Measurements from ENCODE around the gene ARHGEF2.
"Not testable (repeated sequence)": the region's sequence is repeated elsewhere in the genome, so short reads cannot be mapped to it uniquely, and the experiment has no call there.

ARHGEF2 gene

DNA sequence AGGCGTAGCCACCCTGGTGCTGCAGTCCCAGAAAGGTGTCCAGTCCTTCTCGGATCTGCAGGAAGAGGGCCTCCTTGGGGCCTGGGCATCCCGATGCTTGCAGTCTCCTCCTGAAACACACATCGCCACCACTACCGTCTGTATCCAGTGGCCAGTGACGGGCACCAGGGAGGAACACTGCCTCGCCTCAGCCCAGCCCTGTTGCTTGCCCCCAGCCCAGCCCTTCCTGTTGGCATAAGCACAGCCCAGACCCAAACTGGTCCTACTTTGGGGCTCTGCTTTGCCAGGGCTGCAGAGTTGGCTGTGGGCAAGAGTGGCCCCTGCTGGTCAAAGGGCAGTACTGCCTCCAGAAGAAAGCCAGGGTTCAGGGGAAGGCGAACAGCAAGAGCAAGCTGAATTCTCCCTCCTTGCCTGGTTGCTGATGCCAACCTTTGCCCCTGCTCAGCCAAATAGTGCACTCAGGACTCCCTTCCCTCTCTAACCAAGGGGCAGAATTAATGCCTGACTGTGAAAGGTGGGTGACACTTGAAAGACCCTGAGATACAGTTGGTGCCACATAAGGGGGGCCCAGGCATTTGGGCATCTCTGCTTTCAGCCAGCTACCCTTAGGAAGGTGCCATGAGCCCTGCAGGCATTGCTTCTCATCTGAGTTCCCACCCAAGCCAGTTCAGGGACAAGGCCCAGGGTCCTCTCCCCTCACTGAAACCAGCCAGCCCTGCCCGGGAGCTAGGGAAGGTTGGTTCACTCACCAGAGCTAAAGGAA lies 11.1 kb upstream of the ARHGEF2 start:
- DNase-seq: peak; percentile 72

DNA sequence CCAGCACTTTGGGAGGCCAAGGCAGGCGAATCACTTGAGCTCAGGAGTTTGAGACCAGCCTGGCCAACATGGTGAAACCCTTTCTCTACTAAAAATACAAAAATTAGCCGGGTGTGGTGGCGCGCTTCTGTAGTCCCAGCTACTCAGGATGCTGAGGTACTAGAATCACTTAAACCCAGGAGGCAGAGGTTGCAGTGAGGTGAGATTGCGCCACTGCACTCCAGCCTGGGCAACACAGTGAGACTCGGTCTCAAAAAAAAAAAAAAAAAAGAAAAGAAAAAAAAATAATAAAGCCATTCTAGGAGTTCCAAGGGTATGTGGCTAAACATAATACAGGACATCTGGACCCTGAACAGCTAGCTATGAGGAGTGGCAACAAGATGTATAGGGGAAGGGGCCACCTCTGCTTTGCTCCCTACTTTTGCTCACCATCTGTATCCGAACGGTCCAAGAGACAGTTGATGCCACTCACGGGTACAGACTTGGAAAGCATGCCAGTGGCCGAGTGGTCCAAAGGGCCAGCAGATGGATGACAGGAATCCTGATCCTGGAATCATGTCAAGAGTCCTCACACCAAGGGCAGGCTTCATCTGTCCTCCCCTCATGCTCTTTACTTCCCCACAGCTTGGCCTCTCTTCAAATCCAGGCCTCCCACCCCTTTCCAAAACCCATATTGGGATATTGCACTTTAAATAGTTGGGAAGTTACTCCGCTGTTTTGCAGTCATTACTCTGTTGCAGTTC lies 6.7 kb upstream of the ARHGEF2 start:
- DNase-seq: not testable (repeated sequence)

DNA sequence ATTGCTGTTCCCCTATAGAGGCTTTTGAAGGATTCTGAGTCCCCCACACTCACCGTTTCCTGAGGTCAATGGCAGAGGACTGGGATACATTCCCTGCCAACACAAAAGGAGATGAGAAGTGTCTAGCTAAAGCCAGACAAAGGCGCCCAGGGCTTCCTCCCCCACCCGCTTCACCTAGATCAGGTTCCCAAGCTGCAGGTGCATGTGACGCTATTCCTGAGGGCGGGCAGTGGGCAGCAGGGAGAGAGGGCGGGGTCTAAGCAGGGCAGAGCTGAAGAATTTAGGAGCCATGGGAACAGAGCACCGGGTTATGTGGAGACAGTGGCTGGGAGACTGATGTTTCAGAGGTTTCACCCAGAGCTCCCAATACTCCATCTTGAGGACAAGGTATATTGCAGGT lies 6.0 kb upstream of the ARHGEF2 start:
- no peak for DNase-seq

DNA sequence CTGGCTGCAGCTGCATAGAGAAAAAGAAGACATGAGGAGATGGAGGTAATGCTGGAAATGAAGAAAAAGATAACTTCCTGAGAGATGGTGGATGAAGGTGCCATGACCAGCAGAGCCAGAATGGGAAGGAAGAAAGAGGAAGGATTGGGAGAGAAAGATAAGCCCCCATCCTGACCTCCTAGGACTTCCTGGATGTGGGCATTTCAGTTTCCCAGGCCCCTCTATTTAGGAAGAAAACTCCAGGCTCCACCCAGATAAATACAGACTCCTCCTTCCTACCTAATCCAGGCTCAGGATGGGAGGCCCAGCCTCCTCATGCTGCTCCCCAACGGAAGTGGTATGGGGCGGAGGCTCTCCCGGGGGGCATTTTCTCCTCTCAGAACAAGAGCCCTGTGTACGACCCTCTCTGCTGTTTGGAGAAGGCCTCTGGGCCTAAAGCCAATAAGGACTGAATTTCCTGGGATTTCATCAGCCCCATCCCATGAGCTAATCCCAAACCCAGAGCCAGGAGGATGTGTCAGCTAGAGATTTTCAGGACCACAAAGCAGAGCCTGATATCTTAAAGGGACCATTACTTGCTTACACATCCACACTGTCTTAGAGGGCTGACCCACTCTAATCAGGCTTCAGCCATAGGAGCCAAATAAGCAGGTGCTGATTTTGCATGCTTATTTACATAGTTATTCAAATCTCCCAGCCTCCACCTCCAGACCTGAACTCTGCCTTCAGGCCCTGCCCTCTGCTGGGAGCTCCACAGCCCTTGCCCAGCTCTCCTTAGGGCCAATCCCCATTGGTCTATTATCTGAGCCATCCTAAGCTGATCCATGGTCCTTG lies 5.1 kb upstream of the ARHGEF2 start:
- DNase-seq: peak; percentile 100

DNA sequence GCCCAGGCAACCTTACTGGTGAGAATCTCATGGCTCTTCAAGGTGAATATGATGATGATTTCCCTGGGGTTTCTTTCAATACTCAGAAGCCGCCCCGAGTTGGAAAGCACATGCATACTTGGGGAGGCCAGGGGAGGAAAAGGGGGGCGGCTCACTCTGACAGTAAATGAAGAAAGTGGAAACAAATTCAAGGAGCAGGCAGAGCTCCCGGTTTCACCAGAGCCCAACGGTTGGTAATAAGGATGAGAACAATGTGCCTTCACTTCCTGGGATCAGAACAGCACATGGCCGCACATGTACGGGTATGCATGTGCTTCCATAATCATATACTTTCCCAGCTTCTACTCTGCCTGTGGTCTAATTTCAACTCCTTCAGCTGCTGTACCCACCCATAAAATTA lies 3.8 kb upstream of the ARHGEF2 start:
- no peak for DNase-seq

DNA sequence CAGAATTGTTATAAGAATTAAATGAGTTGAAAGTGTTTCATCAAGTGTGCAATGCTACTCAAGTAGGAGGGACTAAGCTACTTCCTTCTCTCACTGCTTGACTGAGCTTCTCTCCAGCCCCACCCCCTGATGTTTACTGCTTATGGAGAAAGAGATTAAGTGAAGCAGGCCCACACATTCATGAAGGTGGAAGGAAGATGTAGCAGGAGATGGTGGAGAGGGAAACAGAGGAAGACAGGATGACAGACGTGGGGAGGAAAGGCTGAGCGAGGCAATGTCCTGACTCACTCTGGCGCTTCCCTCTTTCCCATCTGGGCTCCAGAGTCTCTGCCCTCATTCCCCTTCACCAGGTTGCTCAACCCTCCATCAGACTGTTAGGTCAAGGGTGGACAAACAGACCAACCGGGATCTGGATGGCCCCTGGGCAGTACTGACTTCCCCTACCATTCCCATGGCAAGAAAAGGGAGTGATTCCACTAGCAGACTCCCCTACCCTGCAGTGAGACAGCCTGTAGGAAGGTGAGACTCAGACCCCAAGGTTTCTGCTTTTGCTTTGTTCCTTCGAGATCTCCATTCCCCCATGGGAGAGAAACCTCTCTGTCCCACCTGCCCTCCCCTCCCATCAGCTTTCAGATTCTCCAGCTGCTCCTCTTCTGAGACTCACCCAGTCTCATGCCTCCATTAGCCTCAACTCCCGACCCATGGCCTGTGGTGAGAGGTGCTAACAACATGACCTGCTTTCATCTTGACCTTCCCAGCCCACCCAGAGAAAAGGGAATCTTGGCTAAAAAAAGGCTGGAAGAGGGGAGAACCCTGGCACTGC lies 3.1 kb upstream of the ARHGEF2 start:
- peak; percentile 75 for DNase-seq

DNA sequence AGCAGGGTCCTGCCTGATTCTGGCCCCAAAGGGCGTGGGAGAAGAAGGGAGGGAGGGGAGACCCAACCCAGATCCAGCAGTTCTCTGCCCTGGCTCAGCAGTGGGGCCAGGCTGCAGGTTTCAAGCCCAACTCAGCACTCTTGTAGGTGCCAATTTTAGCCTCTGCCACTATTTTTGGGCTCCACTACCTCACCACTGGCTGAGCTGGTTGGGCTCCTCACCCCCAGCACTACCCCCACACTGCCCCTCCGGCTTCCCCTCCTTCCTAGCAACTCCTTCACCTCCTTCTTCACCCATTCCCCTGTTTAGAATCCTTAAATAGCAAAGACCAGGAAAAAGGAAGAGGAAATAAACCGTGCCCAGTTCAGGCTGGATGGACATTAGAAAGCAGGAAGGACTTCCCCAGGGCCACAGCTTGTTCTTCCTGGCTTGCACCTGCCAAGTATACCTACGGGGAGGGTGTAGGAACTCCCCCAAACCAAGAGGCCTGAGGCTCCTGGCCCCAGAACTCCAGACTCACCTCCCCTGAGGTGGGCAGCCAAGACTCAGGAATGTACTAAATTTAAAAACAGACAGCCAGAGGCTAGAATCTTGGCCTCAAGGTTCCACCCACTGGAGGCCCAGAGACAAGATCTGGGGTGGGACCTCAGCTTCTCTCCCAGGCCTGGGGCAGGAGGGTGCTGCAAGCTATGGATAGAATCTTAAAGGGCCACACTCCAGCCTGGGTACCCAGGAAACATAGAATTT lies 1.4 kb upstream of the ARHGEF2 start:
- no peak for DNase-seq

DNA sequence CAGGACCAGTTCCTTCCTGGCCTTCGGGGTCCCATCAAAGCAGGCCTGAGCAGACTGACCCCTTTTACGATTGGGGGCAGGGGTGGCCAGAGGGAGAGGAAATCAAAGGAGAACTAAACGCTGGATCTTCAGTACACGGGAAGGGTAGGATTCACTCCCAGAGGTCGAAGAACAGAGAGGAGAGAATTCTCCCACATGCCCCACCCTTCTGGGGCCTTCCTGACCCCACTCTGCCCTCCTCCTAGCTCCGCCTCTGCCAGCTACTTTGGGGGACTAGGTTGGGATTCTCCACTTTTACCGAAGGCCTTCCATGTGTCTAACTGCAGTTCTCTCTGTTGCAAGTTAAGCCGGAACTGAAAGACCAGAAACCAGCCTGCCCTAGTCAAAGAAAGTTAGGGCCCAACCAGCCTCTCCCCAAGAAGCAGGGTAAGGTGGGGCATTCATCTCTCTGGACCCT lies 654 bp upstream of the ARHGEF2 start:
- DNase-seq: peak; percentile 57

DNA sequence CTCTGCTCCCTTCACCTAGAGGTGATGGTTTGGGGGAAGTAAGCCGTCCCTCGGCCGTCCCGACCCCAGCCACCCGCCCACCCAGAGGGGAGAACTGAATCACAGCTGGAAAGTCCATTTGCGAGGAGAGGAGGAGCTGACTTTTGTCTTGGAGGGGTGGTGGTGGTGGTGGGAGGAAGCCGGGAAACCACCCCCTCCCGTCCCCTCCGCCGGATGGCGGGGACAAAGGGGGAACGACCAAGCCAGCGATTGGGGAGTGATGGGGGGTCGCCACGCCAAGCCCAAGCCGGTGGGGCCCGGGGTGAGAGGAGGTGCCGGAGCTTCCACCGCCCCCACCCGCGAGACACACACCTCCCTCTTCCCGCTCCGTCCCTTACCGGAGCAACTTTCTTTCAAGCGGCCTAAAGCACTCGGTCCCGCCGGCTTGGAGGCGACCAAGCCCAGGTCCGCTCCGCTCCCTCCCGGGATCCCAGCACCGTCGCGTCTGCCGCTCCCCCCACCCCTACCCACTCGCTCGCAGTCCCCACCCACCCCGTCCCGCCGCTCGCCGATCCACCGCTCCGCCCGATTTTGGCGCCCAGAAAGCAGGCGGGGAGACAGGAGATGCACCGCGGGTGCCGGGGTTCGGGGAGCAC lies 540 bp downstream of the ARHGEF2 start:
- DNase-seq: peak; percentile 33

DNA sequence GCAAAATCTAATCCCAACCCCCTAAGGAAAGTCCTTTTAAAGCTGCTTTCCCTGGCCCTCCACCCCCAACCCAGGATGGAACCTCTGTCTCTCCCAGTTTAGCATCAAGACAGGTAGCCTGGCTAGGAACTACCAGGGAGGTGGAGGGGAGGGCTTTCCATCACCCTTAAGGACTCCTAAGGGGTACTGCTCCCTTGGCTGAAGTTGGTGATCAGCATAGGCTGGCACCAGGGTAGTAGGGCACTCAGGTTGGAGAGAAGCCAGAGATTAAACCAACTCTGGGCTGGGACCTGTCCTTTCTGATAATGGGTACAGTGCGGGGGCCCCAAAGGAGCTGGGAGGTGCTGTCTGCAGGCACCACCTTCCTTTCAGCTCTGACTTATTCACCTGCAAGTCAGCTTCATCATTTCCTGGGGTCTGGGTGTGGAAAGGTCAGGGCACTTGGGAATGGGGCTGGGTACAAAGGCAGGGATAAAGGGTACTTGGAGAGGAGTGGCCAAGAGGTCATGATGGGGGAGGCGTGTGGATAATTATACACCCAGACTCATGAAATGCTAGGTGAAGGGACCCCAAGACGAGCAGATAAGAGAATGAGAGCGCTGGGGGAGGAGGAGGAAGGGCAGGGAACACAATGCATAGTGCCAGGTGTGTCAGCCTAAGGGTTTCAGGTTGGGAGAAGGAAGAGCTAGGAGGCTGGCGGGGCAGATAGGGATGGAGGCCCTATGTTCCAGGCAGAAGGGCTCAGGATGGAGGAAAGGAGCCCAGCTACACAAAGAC lies 1.2 kb downstream of the ARHGEF2 start:
- no peak for DNase-seq

DNA sequence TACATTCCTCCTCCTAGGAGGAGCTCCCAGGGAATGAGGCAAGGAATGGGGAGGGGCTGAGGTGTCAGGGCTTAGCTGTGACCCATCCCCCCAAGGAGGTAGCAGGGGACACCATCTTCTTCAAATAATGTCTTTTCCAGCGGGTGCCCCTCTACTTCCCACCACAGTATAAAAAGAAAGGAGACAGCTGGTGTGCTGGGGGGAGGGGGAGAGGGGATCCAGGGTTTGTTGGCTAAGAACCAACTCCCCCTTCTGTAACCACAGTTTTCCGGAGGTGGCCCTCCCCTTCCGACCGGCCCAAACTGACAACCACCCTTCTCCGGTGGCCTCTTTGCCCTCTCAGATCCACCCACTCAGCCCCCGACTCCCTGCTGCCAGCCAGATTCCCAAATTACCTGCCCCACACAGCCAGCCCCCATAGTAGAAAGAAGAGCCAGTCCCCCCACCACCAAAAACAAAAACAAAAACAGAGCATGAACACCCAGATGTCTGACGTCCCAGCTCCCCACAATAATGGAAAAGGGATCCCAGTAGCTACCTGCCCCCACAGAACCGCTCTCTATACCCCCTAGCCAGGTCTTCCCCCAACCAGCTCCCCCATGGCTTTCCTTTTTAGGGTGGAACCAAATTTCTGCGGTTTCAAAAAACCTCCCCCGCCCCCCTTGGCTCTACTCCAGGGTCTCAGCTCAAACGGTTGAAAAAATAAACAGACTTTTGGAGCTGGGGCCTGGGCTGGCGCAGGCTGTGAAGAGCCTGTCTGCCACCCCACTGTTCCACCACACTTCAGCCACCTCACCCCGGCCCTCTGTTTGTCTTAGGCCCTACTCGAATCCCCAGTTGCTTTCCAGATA lies 2.1 kb downstream of the ARHGEF2 start:
- peak; percentile 89 for DNase-seq

DNA sequence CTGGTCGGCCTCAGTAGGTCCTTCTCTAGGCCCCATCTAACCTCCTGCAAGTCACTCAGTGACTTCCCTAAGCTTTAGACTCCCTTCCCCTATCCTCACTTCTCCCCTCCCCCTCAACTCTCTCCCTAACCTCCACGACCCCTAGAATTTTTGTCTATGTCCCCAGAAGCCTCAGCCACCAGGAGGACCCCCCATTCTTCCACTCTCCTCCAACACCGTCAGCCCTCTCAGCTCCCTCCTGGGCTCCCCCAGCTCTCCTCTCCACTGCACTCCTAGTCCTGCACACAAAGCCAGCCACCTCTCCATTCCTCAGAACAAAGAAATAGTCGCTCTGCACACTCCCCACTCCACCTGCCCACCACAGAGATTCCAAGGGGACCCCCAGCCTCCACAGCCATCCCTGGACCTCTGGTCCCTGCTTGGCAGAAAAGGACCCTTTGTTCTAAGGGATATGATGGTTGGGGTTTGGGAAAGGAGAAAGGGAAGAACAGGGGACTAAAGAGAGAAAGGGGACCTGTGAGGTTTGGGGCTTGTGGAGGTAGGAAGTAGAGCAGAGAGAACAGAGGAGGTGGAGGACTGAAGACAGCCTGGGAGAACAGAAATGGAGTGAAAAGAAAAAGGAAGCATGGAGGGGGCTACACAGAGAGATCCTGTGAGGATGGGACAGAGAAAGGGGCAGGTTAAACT lies 2.8 kb downstream of the ARHGEF2 start:
- DNase-seq: no peak

DNA sequence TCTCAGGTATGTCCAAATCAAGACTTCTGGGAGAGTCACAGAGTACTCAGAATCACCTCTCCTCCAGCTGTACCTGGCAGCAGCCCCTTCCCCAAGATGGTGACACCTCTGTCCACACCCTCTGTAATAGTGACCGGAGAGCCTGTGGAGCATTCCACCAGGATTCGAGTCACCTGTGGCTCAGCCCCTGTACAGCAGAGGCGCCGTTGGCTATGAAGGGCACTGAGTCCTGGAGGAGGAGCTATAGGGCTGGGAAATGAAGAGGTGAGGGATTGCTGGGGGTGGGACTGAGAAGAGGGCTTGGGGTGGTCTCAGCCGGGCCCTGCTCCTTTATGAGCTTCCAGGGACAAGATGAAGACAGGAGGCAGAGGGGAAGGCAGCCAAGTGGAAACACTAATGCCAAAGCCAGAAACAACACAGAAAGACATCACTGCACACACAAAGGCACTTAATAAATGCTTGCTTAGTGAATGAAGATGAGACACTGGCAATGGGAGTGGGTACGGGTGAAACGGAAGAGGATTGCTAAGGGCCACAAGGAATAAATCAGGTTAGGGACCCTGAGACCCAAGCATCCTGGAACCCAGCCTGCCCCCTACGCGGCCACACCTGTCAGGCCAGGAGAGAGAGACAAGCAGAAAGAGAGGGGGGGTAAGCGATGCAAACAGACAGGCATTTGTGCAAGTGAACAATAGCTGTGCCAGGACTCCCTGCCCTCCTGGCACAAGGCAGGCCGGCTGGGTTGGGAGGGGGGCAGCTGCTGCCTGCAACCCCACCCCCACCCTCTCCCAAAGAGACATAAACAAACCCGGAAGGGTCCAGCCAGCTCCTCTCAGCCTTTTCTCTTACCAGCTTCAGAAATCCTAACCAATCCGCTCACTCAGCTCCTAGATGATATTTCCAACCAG lies 3.9 kb downstream of the ARHGEF2 start:
- no peak for DNase-seq

DNA sequence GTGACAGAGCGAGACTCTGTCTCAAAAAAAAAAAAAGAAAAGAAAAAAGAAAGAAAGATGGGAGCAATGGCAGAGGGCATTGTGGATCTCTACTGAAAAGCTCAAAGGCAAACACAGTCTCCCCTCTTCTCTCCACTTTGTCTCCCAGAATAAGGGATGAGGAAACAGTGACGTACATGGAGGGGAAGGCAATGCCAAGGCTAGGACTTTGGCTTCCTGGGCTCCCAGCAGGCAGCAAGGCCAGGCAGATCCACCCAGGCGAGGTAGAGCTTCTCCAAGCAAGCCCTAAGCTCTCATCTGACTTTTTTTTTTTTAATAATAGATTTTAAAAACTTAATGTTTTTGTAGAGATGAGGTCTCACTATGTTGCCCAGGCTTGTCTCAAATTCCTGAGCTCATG lies 4.6 kb downstream of the ARHGEF2 start:
- no peak for DNase-seq

DNA sequence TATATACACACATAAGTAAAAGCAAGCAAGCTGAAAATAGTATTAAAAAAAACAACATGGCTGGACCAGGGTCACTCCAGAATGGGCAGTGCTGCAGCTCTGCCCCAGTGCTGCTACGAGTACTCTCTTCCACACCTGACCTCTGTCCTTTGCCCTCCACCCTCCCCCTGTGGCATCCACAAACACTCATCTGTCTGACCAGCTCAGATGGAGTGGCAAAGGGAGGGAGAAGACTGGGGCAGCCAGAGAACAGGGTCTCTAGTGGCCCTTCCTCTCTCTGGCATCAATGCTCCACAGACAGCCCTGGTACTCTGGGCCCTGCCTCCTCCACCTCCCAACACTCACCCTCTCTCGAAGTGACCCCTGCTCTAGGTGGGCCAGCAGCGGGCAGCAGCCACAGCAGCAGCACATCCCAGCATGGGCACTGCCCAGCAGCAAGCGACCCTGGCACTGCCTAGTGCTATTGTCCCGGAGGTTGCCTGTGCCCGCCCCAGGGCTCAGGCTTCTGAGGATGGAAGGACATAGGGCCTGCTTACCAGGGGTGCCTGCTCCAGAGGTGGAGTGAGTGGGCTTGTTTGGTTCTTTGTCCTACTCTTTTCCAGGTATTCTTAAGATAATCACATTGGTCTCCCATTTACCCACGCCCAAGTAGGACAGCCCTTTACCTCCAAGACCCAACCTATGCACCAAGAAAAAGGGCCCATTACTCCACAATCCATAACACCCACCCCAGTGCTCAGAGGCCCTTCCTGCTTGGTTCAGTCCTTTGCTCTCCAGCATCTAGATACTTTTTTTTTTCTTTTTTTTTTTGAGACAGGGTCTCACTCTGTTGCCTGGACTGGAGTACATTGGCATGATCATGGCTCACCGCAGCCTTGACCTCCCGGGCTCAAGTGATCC lies 6.2 kb downstream of the ARHGEF2 start:
- DNase-seq: no peak

DNA sequence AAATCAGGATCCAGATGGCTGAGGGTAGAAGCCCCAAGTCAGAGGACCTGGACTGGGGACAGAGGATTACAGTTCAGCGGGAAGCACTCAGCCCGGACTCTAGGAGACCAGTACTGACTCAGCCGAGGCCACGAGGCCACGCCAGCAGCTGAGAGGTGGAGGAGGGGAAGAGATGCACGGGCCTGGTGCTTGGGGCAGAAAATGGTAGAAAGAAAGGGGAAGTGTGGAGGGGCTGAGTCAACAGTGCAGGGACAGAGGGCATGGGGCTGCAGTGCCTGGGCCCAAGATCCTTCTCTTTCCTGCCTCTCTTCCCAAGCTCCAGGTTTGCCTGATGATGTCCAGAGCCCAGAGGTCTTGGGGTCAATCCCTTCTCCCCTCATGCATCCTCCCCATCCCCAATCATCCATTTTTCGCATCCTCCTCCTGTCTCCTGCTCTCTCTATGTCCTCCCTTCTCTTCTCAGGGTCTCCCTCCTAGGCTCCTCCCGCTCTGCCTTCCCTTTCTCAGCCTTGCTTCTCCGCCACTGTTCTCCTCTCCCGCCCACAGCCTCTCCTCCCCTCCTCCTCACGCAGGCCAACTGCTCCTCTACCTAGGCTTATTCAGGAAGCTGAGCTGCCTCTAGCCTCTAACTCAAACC lies 7.7 kb downstream of the ARHGEF2 start:
- DNase-seq: peak; percentile 68
